NCI-H2029 (cell line): ENCODE results near the gene CUL3.

Source experiments
- DNase-seq: peaks from one replicate; lab custom pipeline; 2025; lab: John Stamatoyannopoulos, UW

CUL3 gene

DNA sequence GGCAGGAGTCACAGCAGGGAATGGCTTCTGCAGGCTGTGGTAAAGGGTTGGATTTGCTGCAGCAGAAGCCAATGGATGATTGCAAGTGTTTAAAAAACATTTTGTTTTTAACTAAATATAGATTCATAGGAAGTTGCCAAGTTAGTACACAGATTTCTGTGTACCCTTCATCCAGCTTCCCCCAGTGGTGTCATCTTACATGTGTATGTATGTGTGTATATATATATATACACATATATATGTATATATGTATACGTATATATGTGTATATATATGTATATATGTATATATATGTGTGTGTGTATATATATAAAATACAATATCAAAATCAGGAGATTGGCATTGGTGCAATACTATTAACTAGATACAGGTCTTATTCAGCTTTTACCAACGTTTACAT is 164.1 kb downstream of the CUL3 start:
- DNase-seq: no peak
